ENCODE data around the gene TMEM40. TPM values are rescaled to one million over a fixed set of nuclear protein-coding genes. Genes with fewer than 3 reads are reported as not detected.

Gene TMEM40
- total and polyA plus RNA-seq, 2 experiments from 2014 or later: 0.14 to 0.48 TPM

- no peaks in the 10 kb centered on the region for H3K36me3 Mint-ChIP-seq (ENCODE audit: low read depth)
- Histone ChIP-seq H4K20me1 (replicated peaks; ENCODE audit: insufficient read depth) (no peaks in the 10 kb centered on the region), H3K4me3 (no peak overlapping the region), H3K27ac (ENCODE audit: low read depth) (no peak overlapping the region), H2AFZ (no peak overlapping the region), H3F3A (replicated peaks; ENCODE audit: low read depth) (no peaks in the 10 kb centered on the region), H3K79me2 (replicated peaks; ENCODE audit: insufficient read depth) (no peaks in the 10 kb centered on the region), H3K9me2 (ENCODE audit: insufficient read depth) (no peaks in the 10 kb centered on the region), H3K4me1 (ENCODE audit: insufficient read depth) (no peaks in the 10 kb centered on the region), H3K27me3 (ENCODE audit: insufficient read depth) (no peaks in the 10 kb centered on the region), H3K4me2 (peak overlapping the region; percentile 3; the same call in 1 of the 2 replicates), H3K36me3 (ENCODE audit: insufficient read depth) (no peaks in the 10 kb centered on the region)
- no peak overlapping the region; the same call in 2 of the 3 replicates for H3K4me3 Mint-ChIP-seq
- H3K27ac Mint-ChIP-seq: no peak overlapping the region
- H3K4me1 Mint-ChIP-seq: peaks cover 2% of the 10 kb centered on the region; the same call in 2 of the 3 replicates
- peak; percentile 95 to 96 for TF ChIP-seq CTCF (conservative IDR thresholded peaks at IDR 0.05; ENCODE audit: low read depth in 2 of 2)
- no peak for TF ChIP-seq EZH2phosphoT487 (IDR thresholded peaks at IDR 0.05; ENCODE audit: unreplicated experiment)
- ATAC-seq (peak; percentile 97), DNase-seq (ENCODE audit: low spot score) (peak; percentile 94)
- no peaks in the 10 kb centered on the region for H3K9me3 Mint-ChIP-seq
- H3K27me3 Mint-ChIP-seq (ENCODE audit: insufficient read depth, low read depth, poor library complexity): peaks cover 7% of the 10 kb centered on the region
Observed at GRCh38 chr3:12719984-12720898, 38.8 kb downstream of the TMEM40 start.

DNA sequence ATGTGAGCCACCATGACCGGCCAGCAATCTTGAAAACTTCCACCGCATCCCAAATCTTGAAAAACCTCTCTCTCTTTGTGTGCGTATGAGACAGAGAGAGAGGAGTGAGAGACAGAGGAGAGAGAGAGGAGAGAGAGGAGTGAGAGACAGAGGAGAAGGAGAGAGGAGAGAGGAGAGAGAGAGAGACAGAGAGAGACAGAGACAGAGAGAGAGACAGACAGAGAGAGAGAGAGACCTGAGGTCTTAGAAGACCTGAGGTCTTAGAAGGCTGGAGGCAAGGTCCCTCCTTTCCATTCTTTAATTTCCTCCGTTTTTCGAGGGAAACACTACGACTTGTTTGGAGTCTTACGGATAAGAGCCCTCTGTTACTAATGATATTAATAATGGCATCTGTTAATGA lies 39.5 kb downstream of the TMEM40 start:
- Histone ChIP-seq H2AFZ (no peak overlapping the region; the same call in 1 of the 2 replicates), H3K9me2 (ENCODE audit: insufficient read depth) (no peaks in the 10 kb centered on the region), H3K27ac (ENCODE audit: low read depth) (no peak overlapping the region), H3K79me2 (replicated peaks; ENCODE audit: insufficient read depth) (no peaks in the 10 kb centered on the region), H3K4me1 (ENCODE audit: insufficient read depth) (no peaks in the 10 kb centered on the region), H3K4me2 (peak overlapping the region; percentile 3; the same call in 1 of the 2 replicates), H3K4me3 (no peak overlapping the region), H3K27me3 (ENCODE audit: insufficient read depth) (no peaks in the 10 kb centered on the region), H3K36me3 (ENCODE audit: insufficient read depth) (no peaks in the 10 kb centered on the region), H4K20me1 (replicated peaks; ENCODE audit: insufficient read depth) (no peaks in the 10 kb centered on the region), H3F3A (replicated peaks; ENCODE audit: low read depth) (no peaks in the 10 kb centered on the region)
- ATAC-seq (no peak), DNase-seq (ENCODE audit: low spot score) (no peak)
- Mint-ChIP-seq H3K36me3 (ENCODE audit: low read depth) (no peaks in the 10 kb centered on the region), H3K9me3 (no peaks in the 10 kb centered on the region), H3K4me3 (no peak overlapping the region), H3K27me3 (ENCODE audit: insufficient read depth, low read depth, poor library complexity) (peaks cover 7% of the 10 kb centered on the region), H3K4me1 (peaks cover 2% of the 10 kb centered on the region; the same call in 2 of the 3 replicates), H3K27ac (no peak overlapping the region)
- no peak for TF ChIP-seq EZH2 (IDR thresholded peaks at IDR 0.05; ENCODE audit: low read depth, unreplicated experiment)
- TF ChIP-seq ZNF114 (CRISPR knock-in tag; IDR thresholded peaks at IDR 0.05): no peak
- TF ChIP-seq JUNB (IDR thresholded peaks at IDR 0.05; ENCODE audit: unreplicated experiment): no peak
- no peak for TF ChIP-seq ETS1 (IDR thresholded peaks at IDR 0.05)
- TF ChIP-seq EZH2phosphoT487 (IDR thresholded peaks at IDR 0.05; ENCODE audit: unreplicated experiment): no peak
- no peak for TF ChIP-seq ZNF462 (CRISPR knock-in tag; IDR thresholded peaks at IDR 0.05)
- no peak for TF ChIP-seq POLR2AphosphoS5 (IDR thresholded peaks at IDR 0.05; ENCODE audit: low read depth)
- no peak for TF ChIP-seq NANOG (IDR thresholded peaks at IDR 0.05; ENCODE audit: borderline replicate concordance)

Data from GM23338 (cell line).